Suppressor macrophage treated with lipopolysaccharide for 4 hours (primary cell): ENCODE data around the gene ROR2.

ENCODE experiments used
- DNase-seq: peaks from one replicate; pipeline ENCODE4 v3.0.0-alpha.2; 2020

ROR2 gene

GRCh38 chr9:91899219-91899563, 50.8 kb downstream of the ROR2 start:
- no peak for DNase-seq

DNA sequence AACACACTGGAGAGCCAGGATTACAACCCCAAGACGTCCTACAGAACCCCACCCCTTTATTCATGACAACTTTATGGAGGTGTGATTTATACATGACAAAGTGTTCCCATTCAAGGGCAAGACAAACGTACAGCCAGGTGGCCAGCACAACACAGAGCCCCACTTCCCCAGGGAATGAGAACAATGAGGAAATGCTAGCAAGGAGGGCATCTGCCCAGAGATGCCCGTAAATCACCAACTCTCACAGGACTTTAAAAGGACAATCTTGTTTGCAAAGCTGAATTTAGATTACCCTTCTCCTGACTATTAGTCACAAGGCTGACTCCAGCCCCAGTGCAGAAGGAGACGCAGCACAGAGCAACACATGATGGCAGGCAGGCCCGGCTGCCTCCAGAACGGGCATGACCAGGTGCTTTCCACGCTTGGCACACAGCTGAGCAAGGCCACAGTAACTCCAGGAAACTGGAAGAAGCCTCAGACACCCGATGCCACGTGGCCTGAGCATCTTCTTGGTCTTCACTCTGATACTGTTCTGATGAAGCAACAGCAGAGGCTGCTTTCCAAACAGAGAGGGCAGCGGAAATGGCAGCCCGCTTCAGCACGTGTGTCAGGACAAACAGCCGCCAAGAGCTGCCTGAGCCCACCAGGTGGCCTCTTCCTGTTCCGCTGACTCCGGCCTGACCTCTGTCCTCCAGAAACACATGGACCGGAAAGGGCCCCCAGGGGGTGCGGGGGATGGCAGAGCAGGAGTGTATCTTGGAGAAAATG, 51.4 kb downstream of the ROR2 start:
- peak; percentile 63 for DNase-seq

DNA sequence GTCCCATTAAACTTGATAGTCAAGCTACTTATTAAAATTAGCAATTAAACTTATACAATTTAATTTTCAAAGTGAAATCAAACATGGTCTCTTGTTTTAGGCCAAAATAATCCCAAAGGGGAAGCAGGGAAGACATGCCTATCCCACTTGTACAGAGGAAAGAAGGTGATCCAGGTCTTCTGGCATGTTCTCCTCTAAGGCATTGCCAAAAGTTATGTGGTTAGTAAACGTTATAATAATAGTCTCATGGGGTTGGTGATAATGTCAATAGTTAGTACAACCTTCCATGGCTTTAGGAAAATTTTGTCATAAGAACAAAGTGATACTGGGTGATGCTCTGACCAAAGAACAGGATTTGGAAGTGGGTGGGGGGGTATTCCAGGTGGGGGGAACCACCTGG, 52.8 kb downstream of the ROR2 start:
- DNase-seq, result no peak

DNA sequence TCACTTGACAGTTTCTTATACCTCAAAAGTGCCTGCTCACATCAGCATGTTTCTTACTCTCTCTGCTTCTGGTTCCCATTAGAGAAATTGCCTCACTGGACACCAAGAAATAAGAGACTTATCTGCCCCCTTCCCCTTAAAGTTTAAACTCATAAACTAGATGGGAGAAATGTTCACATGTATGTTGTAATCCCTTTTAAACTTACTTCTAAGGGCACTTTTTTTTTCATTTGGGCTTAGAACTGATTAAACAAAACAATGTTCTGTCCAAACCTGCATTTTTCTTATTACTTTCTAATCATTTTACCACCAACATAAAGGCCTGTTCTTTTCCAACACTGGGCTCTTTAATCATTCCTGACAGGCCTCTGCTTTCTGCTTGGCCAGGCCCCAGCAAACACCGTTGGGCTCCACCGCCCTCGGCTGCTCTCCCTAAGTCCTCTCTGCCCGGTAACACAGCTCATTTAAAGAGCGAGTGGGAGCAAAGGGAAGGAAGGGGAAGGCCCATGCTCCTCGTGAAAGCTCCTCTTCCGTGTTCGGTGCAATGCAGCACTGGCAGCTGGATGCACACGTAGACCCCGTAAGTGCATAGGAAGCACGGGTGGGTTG, 53.4 kb downstream of the ROR2 start:
- peak; percentile 56 for DNase-seq

- no peak for DNase-seq
These were observed 53.9 kb downstream of the ROR2 start for GRCh38 chr9:91896097-91896496.

- DNase-seq, result peak; percentile 12
These were observed 55.5 kb downstream of the ROR2 start for GRCh38 chr9:91894536-91894935.

DNA sequence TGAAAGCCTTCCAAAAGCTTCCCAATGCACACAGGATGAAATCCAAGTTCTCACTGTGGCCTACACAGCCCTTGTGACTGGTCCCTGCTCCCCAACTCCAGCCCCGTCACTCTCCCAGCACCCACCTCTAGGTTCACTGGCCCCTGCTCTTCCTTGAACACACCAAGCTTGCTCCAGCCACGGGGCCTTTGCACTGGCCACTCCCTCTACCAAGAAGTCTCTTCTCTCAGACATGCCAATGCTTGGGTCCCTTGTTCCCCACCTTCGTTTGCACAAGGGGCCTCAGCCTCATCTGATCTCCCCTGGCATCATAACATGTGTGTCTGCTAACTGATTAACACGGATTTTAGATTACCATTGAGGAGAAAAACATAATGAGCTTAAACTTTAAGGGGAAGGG, 56.0 kb downstream of the ROR2 start:
- DNase-seq, result no peak

GRCh38 chr9:91891915-91892314, 58.1 kb downstream of the ROR2 start:
- DNase-seq, result no peak

- DNase-seq, result no peak
These were observed 59.4 kb downstream of the ROR2 start for GRCh38 chr9:91890662-91891061.

GRCh38 chr9:91889161-91889911, 60.7 kb downstream of the ROR2 start:
- no peak for DNase-seq

- no peak for DNase-seq
These were observed 63.5 kb downstream of the ROR2 start for GRCh38 chr9:91886414-91887076.

DNA sequence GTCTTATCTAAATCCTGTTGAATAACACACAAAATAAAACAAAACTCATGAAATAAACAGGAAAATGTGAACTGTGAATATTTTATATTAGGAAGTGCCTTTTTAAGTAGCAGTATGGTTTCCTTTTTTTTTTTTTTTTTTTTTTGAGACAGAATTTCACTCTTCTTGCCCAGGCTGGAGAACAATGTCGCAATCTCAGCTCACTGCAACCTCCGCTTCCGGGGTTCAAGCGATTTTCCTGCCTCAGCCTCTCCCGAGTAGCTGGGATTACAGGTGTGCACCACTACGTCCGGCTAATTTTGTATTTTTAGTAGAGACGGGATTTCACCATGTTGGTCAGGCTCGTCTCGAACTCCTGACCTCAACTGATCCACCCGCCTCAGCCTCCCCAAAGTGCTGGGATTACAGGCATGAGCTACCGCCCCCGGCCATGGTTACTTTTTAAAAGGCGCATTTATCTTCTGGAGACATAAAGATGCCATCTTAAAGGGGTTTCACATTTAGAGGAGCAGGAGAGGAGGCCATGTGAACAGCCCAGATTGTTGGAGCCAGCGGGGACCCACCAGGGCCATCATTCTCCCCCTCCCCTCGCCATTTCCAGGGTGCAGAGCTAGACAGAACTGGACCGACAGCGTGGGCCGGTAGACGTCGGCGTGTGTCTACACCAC, 64.1 kb downstream of the ROR2 start:
- no peak for DNase-seq

GRCh38 chr9:91884696-91885687, 65.0 kb downstream of the ROR2 start:
- no peak for DNase-seq

- no peak for DNase-seq
These were observed 65.9 kb downstream of the ROR2 start for GRCh38 chr9:91884153-91884552.

GRCh38 chr9:91883503-91883902, 66.5 kb downstream of the ROR2 start:
- no peak for DNase-seq

DNA sequence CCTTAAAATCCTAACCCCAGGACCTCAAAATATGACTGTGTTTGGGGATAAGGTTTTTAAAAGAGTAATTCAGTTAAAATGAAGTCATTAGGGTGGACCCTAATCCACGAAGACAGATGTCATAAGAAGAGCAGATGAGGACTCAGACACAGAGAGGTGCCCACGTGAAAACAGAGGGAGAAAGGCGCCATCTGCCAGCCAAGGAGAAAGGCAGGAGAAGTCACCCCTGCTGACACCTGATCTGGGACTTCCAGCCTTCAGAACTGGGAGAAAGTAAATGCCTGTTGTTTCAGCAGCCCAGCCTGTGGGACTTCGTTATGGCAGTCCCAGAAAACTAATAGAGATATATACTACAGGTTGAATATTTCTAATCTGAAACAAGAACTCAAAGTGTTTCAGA, 67.4 kb downstream of the ROR2 start:
- no peak for DNase-seq

DNA sequence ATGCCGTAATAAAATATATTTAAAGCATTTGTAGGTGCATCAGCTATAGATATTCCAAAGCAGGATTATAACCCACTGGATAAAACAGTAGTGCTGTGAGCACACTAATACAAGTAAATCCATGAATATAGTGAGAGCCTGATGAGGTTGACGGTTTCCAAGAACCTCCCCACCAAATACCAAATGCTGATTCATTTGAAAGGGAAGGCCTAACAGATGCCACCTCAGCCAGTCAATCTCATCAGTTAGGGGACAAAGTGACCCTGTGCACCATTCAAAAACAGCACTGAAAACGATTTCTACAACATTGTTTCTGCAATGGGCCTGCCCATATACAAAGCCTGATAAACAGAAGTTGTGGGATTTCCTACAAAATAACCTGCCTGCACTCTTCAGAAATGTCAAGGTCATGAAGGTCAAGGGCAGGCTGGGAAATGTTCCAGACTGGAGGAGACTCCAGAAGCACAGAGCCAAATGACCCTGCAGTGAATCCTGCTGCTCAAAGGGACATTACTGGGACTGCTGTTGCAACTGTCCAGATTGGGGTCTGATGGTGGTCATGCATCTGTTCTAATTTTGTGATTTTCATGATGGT, 69.6 kb downstream of the ROR2 start:
- no peak for DNase-seq

- DNase-seq, result no peak
These were observed 70.8 kb downstream of the ROR2 start for GRCh38 chr9:91879231-91879630.

DNA sequence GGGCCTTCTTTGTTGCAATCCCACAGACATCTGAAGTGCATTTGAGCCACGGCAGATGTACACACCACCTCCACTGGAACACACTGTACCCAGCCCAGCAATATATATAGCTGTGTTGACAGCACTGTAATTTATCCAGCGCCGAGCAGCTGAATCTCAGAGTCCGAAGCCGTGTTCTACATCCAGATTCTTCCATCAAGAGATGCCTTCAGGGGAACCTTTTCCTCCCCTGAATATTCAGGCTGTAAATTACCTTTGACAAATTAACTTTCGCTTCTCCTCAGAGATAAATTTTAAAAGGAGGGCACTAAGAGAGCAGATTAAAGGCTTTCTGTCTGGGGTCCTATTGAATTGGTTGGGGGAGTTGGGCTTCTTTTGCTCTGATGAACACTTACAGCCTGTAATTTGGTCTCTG, 76.4 kb downstream of the ROR2 start:
- no peak for DNase-seq

- DNase-seq, result no peak
These were observed 81.2 kb downstream of the ROR2 start for GRCh38 chr9:91868732-91869391.

GRCh38 chr9:91867740-91868139, 82.3 kb downstream of the ROR2 start:
- DNase-seq, result no peak
